HepG2 (cell line): ENCODE results near the gene MAP2K1. TPM values are rescaled to one million over a fixed set of nuclear protein-coding genes. Genes with fewer than 3 reads are reported as not detected.

Experiments used
- ARNTL ChIP-seq: sonication (generic); formaldehyde crosslinking; IDR thresholded peaks from 2 replicates; pipeline ENCODE4 v1.4.0; 2020; ENCODE audit warnings: mild to moderate bottlenecking, missing genetic modification reagents
- DR1 ChIP-seq: sonication (generic); formaldehyde crosslinking; IDR thresholded peaks from 2 replicates; pipeline ENCODE4 v1.8.0; 2021; ENCODE audit warnings: mild to moderate bottlenecking, missing genetic modification reagents, inconsistent platforms
- GTF3A ChIP-seq: sonication (generic); formaldehyde crosslinking; conservative IDR thresholded peaks from 2 replicates; pipeline ENCODE4 v1.4.0; 2020; ENCODE audit warnings: mild to moderate bottlenecking, missing genetic modification reagents
- HINFP ChIP-seq: sonication (generic); formaldehyde crosslinking; IDR thresholded peaks from 2 replicates; pipeline ENCODE4 v1.4.0; 2020; ENCODE audit warnings: low read depth, mild to moderate bottlenecking, missing genetic modification reagents
- KLF16 ChIP-seq, 2 experiments: sonication (generic) in 1 of 2; formaldehyde crosslinking in 1 of 2; IDR thresholded peaks; 2 replicates each; pipeline versions ENCODE4 v1.6.1 to v1.8.0; 2016 to 2023; ENCODE audit warnings: missing genetic modification reagents in 2 of 2, missing compliant biosample characterization in 1 of 2
- MAZ ChIP-seq, 2 experiments: sonication (generic) in 1 of 2; formaldehyde crosslinking in 1 of 2; IDR thresholded peaks; 2 replicates each; pipeline versions ENCODE4 v1.5.0 to v1.6.1; 2012 to 2020; ENCODE audit warnings: low read depth in 2 of 2, mild to moderate bottlenecking in 2 of 2, borderline replicate concordance in 1 of 2, improper control_type of control experiment in 1 of 2, low read length in 1 of 2, missing genetic modification reagents in 1 of 2, moderate library complexity in 1 of 2
- MIER2 ChIP-seq: IDR thresholded peaks from 2 replicates; pipeline ENCODE4 v1.6.1; 2016; ENCODE audit warnings: missing biosample characterization, missing genetic modification reagents
- NFE2 ChIP-seq: sonication (generic); formaldehyde crosslinking; IDR thresholded peaks from 2 replicates; pipeline ENCODE4 v1.4.0; 2020; ENCODE audit warnings: missing genetic modification reagents
- NR0B2 ChIP-seq: sonication (generic); formaldehyde crosslinking; IDR thresholded peaks from 2 replicates; pipeline ENCODE4 v1.4.0; 2020; ENCODE audit warnings: mild to moderate bottlenecking, missing genetic modification reagents
- POGZ ChIP-seq: sonication (generic); formaldehyde crosslinking; IDR thresholded peaks from 2 replicates; pipeline ENCODE4 v1.4.0; 2020; ENCODE audit warnings: mild to moderate bottlenecking, missing genetic modification reagents
- RBFOX2 ChIP-seq: fragments of 200-400 bp; formaldehyde crosslinking; IDR thresholded peaks from 2 replicates; pipeline ENCODE4 v1.6.1; 2017; ENCODE audit warnings: low read depth, mild to moderate bottlenecking, low read length
- SNAPC2 ChIP-seq: sonication (generic); formaldehyde crosslinking; IDR thresholded peaks from 2 replicates; pipeline ENCODE4 v1.8.1; 2022; ENCODE audit warnings: mild to moderate bottlenecking, missing genetic modification reagents
- UBTF ChIP-seq: sonication (generic); formaldehyde crosslinking; IDR thresholded peaks from 2 replicates; pipeline ENCODE4 v1.4.0; 2020; ENCODE audit warnings: mild to moderate bottlenecking, missing genetic modification reagents
- ZBTB3 ChIP-seq: sonication (generic); formaldehyde crosslinking; IDR thresholded peaks from 2 replicates; pipeline ENCODE4 v1.4.0; 2020; ENCODE audit warnings: low read depth, mild to moderate bottlenecking, moderate library complexity, missing genetic modification reagents, borderline replicate concordance
- ZNF136 ChIP-seq: sonication (generic); formaldehyde crosslinking; IDR thresholded peaks from 2 replicates; pipeline ENCODE4 v1.8.1; 2022; ENCODE audit warnings: low read depth, mild to moderate bottlenecking, moderate library complexity, missing genetic modification reagents
- ZNF230 ChIP-seq: sonication (generic); formaldehyde crosslinking; IDR thresholded peaks from 2 replicates; pipeline ENCODE4 v1.4.0; 2020; ENCODE audit warnings: mild to moderate bottlenecking, missing genetic modification reagents
- ZNF501 ChIP-seq: sonication (generic); formaldehyde crosslinking; IDR thresholded peaks from 2 replicates; pipeline ENCODE4 v1.5.1; 2020; ENCODE audit warnings: mild to moderate bottlenecking, moderate library complexity, missing genetic modification reagents
- ZNF605 ChIP-seq: sonication (generic); formaldehyde crosslinking; IDR thresholded peaks from 2 replicates; pipeline ENCODE4 v1.8.0; 2022; ENCODE audit warnings: mild to moderate bottlenecking, missing genetic modification reagents
- ZNF616 ChIP-seq: sonication (generic); formaldehyde crosslinking; IDR thresholded peaks from 2 replicates; pipeline ENCODE4 v1.5.0; 2020; ENCODE audit warnings: low read depth, mild to moderate bottlenecking, missing genetic modification reagents
- ZNF660 ChIP-seq: sonication (generic); formaldehyde crosslinking; IDR thresholded peaks from 2 replicates; pipeline ENCODE4 v1.5.1; 2020; ENCODE audit warnings: mild to moderate bottlenecking, low read depth, missing genetic modification reagents, borderline replicate concordance
- ZNF775 ChIP-seq: sonication (generic); formaldehyde crosslinking; IDR thresholded peaks from 2 replicates; pipeline ENCODE4 v1.4.0; 2020; ENCODE audit warnings: missing genetic modification reagents, mild to moderate bottlenecking, moderate library complexity, borderline replicate concordance
- ZNF776 ChIP-seq: sonication (generic); formaldehyde crosslinking; IDR thresholded peaks from 2 replicates; pipeline ENCODE4 v1.4.0; 2020; ENCODE audit warnings: mild to moderate bottlenecking, missing genetic modification reagents
- ZNF790 ChIP-seq: sonication (generic); formaldehyde crosslinking; IDR thresholded peaks from 2 replicates; pipeline ENCODE4 v1.8.0; 2022; ENCODE audit warnings: missing genetic modification reagents, mild to moderate bottlenecking, borderline replicate concordance
- polyA plus RNA-seq, 8 experiments: library from polyadenylated mRNA; depleted of rRNA in 3 of 8; stranded (reverse) in 7 of 8; unstranded in 1 of 8; fragments of >200 nt; fragmentation: Illumina TruSeq in 4 of 8; extraction: Trizol in 4 of 8; gene quantifications; 2 replicates each; pipeline versions ENCODE4 v1.2.1 to v1.2.3, GENCODE V29; 2011 to 2016; ENCODE audit warnings: low read depth in 4 of 8, missing spikeins in 1 of 8, mixed read lengths in 1 of 8; ENCODE audit not compliant: insufficient read depth in 1 of 8
- total RNA-seq, 5 experiments: library from RNA; depleted of rRNA; stranded (reverse); fragments of >200 nt; fragmentation: Illumina TruSeq; extraction: Trizol; gene quantifications; 2 replicates each; pipeline ENCODE4 v1.2.3, GENCODE V29; 2016; ENCODE audit warnings: low read depth in 1 of 5
- TF ChIP-seq, protein P1 (sequence below): IDR thresholded peaks from 2 replicates; pipeline ENCODE4 v1.6.1; 2012; ENCODE audit warnings: inconsistent platforms

Gene MAP2K1
- total and polyA plus RNA-seq, 2 of the 13 experiments (the other 11 are each of a cell fraction or from before 2014, with no cell fraction given): 24.1 to 49.2 TPM

GRCh38 chr15:66356359-66357236 is 30.1 kb upstream of the MAP2K1 start, which contains the start of gene TIPIN (continued):
- TF ChIP-seq UBTF (CRISPR knock-in tag) (peak; percentile 63; the same call in 1 of the 2 replicates), NFE2 (CRISPR knock-in tag) (no peak), ZNF660 (CRISPR knock-in tag) (no peak), SNAPC2 (CRISPR knock-in tag) (peak; percentile 74; the same call in 1 of the 2 replicates), ZNF775 (peak; percentile 90; the same call in 1 of the 2 replicates), RBFOX2 (peak; percentile 78), GTF3A (CRISPR knock-in tag) (0 out of 2 replicates have a peak, but pooled peaks have one; percentile 83), ZNF501 (CRISPR knock-in tag) (peak; percentile 94), ZNF790 (peak; percentile 88; the same call in 1 of the 2 replicates), NR0B2 (CRISPR knock-in tag) (no peak), ZNF605 (peak; percentile 41; the same call in 1 of the 2 replicates), ZNF136 (CRISPR knock-in tag) (0 out of 2 replicates have a peak, but pooled peaks have one; percentile 65), MAZ (IDR thresholded peaks at IDR 0.05; ENCODE audit: borderline replicate concordance, low read depth, low read length) (0 out of 2 replicates have a peak, but pooled peaks have one; percentile 30), MAZ (CRISPR knock-in tag; IDR thresholded peaks at IDR 0.05; ENCODE audit: low read depth) (peak; percentile 69; the same call in 1 of the 2 replicates), POGZ (peak; percentile 74; the same call in 1 of the 2 replicates), ZNF776 (CRISPR knock-in tag) (peak; percentile 49; the same call in 1 of the 2 replicates), ZBTB3 (CRISPR knock-in tag) (peak; percentile 70; the same call in 1 of the 2 replicates), HINFP (CRISPR knock-in tag) (peak; percentile 98), ZNF230 (CRISPR knock-in tag) (peak; percentile 96), MIER2 (CRISPR knock-in tag) (peak; percentile 17; the same call in 1 of the 2 replicates), DR1 (CRISPR knock-in tag) (peak; percentile 91), ZNF616 (CRISPR knock-in tag) (0 out of 2 replicates have a peak, but pooled peaks have one; percentile 62), KLF16 (CRISPR knock-in tag; IDR thresholded peaks at IDR 0.05) (peak in 1 of 2 experiments; percentile 53; a peak in 1 of 4 replicates), ARNTL (CRISPR knock-in tag) (peak; percentile 87)
- TF ChIP-seq, protein P1, sequence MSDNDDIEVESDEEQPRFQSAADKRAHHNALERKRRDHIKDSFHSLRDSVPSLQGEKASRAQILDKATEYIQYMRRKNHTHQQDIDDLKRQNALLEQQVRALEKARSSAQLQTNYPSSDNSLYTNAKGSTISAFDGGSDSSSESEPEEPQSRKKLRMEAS: peak; percentile 92
